ENCODE measurements around the gene DRD2.

DRD2 gene

DNA sequence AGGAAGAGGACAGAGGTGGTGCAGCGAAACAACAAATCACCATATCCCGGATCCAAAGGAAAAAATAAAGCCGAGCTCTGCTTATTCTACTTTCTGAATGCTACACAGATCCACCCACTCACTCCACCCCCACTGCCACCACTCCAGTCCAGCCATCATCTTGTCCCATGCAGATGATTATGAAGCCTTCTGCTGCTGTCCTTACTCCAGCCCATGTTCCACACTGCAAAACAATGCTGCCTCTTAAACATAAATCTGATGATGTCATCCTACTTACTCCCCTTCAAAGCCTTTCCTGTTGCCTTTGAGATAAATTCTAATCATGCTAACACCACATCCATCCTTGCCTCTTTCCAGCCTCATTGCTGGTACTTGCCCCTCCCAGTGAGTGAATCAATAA is 6.5 kb upstream of the DRD2 start:
- DNase-seq, result no peak

DNA sequence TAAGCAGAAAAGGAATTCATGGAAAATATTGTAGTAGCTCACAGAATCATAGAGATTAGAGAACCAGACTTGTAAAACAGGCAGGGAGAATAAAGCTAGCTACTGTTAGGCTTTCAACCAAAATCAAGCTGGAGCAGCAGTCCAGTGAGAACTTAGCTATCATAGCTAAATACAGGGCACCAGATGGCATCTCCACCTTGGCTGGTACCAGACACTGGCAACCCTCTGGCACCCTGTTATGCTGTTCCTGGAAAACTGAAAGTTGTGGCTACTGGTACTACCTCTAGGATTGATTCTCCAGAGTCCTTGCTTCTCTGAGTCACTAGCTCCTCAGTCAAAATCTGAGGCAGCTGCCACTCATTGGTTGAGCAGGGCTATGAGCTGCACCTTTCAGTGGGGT is 6.0 kb upstream of the DRD2 start:
- DNase-seq, result peak; percentile 27

DNA sequence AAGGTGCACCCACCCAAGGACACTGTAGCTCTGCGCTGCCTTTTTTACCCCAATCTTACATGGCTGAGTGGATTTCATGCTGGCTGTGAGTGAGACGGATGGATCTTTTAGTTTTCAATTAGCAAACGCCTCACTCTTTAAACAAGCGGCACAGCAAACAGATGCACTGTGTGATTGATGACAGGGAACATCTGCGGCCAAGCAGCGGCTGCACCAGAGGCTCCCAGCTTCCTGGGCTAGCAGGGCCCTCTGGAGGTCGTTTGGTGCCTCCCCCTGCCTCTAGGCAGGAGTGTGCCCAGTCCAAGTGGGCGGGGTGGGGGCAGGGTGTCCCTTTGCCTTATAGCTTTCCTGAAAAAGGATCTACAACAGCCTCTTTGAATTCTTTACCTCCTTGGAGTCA is 2.1 kb upstream of the DRD2 start:
- peak; percentile 92 for DNase-seq

DNA sequence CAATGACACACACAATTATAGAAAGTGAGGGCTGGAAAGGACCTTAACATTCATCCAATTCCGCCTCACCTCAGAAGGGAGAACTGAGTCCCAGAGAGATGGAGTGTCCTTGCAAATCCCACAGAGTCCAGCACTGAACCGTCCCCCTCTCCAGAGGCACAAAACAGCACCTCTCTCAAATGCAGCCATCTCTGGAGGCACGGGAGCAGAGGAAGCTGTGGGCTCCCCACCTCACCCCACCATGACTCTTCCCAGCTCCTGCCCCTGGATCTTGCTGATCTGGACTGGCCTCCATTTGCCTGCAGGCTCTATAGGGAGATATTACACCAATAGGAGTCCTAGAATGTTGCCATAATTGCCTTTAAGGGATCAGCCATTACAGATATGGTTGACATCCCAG is 1.4 kb upstream of the DRD2 start:
- DNase-seq, result no peak

GRCh38 chr11:113474362-113475159 is 637 bp downstream of the DRD2 start:
- DNase-seq, result no peak

GRCh38 chr11:113473983-113474361 is 1.2 kb downstream of the DRD2 start:
- DNase-seq, result no peak

- DNase-seq, result no peak
These were observed 2.7 kb downstream of the DRD2 start for GRCh38 chr11:113472471-113472870.

DNA sequence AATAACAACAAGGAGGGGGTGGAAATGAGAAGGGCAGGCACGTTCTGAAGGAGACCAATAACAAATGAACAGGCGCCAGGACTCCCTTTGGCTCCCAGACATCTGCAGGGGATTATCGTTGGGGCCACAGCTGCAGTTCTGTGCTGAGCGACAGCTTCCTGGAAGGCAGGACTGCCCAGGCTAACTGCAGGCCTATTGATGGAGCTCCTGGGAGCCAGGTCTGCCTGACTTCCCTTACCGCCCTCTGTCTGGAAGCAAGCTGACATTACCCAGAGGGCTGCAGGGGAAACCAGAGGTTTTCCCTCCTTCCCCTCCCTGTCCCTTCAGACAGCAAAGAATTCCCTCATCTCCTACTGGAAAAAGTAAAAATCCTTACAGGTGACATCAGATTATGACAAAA is 5.0 kb downstream of the DRD2 start:
- DNase-seq, result no peak

- no peak for DNase-seq
These were observed 6.4 kb downstream of the DRD2 start for GRCh38 chr11:113468726-113469345.

DNA sequence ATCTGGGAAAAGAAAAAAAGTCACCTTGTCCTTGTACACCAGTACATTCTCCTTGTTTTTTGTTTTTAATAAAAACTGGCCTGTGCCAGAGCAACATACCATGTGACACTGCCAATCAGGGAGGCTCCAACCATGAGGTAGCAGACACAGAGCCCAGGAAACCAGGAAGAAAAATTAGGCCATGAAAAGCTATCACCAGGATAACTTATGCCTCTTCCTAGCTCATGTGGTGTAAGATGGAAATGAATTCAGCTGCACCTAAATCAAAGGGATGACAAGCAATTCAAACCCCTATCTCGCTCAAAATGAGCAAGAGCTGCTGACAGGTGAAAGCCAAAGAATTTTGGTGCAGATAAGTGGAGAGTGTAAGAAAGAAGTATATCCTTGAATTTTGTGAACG is 7.7 kb downstream of the DRD2 start:
- DNase-seq, result no peak

GRCh38 chr11:113465786-113466185 is 9.4 kb downstream of the DRD2 start:
- no peak for DNase-seq

GRCh38 chr11:113464416-113464815 is 10.8 kb downstream of the DRD2 start:
- DNase-seq, result no peak

- no peak for DNase-seq
These were observed 12.4 kb downstream of the DRD2 start for GRCh38 chr11:113462830-113463229.

DNA sequence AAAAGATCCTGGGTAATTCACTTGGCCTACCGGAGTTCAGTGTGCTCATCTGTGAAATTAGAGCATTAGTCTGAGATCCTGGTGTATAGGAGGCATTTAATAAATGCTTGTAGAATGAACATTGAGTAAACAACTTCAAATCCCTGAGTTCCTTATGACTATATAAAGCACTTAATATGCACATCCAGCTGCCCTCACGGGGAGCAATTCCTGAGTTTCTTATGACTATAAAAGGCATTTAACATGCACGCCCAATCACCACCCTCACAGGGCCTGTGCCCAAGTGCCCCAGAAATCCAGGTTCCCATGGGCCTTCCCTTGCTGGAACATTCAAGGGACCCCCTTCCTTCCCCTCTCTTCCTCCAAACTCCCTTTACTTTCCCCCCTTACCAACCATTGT is 13.6 kb downstream of the DRD2 start:
- DNase-seq, result no peak

DNA sequence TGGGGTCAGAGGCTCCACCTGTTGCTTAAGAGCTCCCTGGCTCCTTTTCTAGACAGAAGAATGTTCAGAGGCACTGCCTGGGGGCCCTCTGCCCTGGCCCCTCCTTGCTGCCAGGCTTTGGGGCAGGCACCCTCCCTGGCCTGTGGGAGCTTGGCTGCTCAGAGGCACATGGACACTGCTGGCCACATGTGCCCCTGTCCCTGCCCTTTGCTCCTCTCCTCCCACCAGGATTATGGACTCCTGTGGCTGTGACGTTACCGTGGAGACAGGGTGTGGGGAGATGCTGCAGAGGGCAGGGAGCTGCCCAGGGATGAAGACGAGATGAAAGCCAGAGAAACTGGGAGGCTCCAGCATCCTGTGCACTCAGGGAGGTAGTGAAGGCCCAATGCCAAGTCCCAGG is 14.7 kb downstream of the DRD2 start:
- DNase-seq, result no peak

DNA sequence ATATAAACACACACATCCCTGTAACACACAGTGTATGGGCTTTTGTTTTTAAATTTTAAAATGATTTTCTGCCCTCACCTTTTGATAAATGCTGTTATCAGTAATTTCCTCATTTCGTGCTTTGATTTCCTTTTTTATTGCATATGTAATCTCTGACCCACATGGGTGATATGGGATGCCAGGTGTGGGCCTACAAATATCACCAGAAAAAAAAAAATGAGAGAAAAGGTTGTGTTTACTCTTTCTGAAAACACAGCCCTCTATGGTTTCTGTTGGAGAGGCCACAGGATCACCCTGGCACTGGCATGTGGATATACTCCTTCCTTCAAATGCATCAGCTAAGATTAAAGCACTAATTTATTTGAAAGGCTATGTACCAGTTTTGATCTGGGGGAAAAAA is 17.0 kb downstream of the DRD2 start:
- peak; percentile 40 for DNase-seq

GRCh38 chr11:113457784-113458183 is 17.4 kb downstream of the DRD2 start:
- peak; percentile 67 for DNase-seq

DNA sequence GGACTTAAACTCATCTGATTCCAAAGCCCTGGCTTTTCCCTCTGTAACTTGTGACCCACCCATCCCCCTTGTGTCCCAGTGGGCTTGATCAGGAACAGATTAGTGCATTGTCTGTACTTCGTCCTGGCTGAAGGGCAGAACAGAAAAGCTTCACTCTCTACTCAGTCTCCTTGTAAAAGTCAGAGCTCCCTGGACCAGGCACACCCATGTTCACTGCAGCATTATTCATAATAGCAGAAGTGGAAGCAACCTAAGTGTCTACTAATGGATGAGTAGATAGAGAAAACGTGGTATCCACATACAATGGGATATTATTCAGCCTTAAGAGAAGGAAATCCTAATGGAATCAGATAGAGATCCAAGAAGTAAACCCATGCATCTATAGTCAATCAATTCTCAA is 20.7 kb downstream of the DRD2 start:
- no peak for DNase-seq

DNA sequence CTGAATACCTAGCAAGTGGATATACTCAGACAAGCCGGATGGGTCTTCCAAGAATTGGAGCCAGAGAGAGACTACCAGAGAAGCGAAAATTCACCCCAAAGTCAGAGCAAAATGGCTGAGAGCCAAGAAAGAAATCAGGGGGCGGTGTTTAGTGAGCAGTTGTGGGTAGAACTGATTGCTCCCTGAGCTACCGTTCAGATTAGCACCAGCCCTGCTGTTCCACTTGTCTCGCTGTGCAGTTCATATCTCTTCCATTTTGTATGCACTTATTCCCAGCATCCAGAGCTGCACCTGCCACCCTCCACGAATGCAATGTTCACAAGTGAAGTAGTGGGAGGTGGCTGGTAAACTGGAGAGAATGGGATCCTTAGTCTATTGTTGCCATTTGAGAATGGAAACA is 25.5 kb downstream of the DRD2 start:
- no peak for DNase-seq

DNA sequence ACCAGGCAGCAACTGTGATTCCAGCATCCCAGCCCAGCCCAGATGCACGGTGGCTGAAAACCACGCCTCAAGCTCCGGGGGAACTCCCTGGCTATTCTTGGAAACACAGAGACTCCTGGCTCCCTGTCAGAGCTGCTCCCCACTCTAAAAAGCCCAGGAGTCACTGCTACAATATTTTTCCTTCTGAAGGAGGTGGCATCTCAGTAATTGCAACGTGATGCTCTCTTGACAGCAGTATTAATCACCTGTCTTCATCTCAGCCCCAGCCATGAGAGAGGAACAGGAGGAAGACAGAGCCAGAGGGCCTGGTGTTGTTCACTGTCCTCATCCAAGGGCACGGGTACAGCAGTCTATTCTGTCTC is 26.9 kb downstream of the DRD2 start:
- no peak for DNase-seq

- DNase-seq, result no peak
These were observed 27.4 kb downstream of the DRD2 start for GRCh38 chr11:113447621-113448315.

DNA sequence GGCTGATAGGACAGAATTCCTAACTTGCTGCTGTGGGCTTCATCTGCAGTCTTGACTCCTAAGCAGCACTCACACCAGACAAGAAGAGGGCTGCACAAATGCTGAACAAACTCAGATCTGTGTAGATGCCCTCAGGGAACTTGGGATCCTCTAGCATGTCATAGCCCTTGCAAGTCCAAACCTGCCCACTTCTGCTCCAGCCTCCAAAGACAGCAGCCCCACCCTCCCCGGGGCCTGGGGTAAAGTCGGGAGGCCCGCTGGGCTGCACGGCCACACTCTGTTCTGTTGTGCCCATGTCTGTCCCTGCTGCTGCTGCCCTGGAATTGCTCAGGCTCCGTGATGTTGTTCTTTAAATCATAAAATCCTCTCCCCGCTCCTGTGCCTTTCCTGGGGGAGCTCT is 28.3 kb downstream of the DRD2 start:
- peak; percentile 53 for DNase-seq

GRCh38 chr11:113446112-113446511 is 29.1 kb downstream of the DRD2 start:
- DNase-seq, result no peak

GRCh38 chr11:113444502-113445123 is 30.6 kb downstream of the DRD2 start:
- peak; percentile 69 for DNase-seq
